Measurements from ENCODE around the gene TSC2.

Gene TSC2

DNA sequence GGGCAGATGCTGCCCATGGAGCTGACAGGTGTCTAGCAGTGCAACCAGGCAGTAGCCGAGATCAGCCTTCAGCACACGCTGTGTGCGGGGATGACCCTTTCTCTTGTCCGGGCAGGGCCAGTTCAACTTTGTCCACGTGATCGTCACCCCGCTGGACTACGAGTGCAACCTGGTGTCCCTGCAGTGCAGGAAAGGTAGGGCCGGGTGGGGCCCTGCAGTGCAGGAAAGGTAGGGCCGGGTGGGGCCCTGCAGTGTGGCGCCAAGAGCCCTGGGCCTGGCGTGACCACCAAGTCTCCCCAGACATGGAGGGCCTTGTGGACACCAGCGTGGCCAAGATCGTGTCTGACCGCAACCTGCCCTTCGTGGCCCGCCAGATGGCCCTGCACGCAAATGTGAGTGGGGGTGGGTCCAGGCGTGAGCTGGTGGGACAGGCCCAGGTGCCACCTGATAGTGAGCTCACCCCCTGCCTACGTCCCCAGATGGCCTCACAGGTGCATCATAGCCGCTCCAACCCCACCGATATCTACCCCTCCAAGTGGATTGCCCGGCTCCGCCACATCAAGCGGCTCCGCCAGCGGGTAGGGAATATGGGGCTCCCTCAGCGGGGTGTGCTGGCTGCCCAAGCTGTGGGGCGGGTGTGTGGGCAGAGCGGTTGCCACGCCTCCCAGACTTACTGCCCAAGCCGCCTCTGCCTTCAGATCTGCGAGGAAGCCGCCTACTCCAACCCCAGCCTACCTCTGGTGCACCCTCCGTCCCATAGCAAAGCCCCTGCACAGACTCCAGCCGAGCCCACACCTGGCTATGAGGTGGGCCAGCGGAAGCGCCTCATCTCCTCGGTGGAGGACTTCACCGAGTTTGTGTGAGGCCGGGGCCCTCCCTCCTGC lies 40.2 kb downstream of the TSC2 start:
- DNase-seq (ENCODE audit: low read depth): no peak
- TF ChIP-seq, protein P1, sequence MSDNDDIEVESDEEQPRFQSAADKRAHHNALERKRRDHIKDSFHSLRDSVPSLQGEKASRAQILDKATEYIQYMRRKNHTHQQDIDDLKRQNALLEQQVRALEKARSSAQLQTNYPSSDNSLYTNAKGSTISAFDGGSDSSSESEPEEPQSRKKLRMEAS (IDR thresholded peaks at IDR 0.05; ENCODE audit: low read depth, low read length): no peak
- TF ChIP-seq, protein P2, sequence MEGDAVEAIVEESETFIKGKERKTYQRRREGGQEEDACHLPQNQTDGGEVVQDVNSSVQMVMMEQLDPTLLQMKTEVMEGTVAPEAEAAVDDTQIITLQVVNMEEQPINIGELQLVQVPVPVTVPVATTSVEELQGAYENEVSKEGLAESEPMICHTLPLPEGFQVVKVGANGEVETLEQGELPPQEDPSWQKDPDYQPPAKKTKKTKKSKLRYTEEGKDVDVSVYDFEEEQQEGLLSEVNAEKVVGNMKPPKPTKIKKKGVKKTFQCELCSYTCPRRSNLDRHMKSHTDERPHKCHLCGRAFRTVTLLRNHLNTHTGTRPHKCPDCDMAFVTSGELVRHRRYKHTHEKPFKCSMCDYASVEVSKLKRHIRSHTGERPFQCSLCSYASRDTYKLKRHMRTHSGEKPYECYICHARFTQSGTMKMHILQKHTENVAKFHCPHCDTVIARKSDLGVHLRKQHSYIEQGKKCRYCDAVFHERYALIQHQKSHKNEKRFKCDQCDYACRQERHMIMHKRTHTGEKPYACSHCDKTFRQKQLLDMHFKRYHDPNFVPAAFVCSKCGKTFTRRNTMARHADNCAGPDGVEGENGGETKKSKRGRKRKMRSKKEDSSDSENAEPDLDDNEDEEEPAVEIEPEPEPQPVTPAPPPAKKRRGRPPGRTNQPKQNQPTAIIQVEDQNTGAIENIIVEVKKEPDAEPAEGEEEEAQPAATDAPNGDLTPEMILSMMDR (IDR thresholded peaks at IDR 0.05; ENCODE audit: low read depth, low read length): no peak
- no peak for TF ChIP-seq MYC (IDR thresholded peaks at IDR 0.05; ENCODE audit: low read depth, low read length)
- no peak overlapping the region for H3K4me3 ChIP-seq (ENCODE audit: low read depth, low read length)

DNA sequence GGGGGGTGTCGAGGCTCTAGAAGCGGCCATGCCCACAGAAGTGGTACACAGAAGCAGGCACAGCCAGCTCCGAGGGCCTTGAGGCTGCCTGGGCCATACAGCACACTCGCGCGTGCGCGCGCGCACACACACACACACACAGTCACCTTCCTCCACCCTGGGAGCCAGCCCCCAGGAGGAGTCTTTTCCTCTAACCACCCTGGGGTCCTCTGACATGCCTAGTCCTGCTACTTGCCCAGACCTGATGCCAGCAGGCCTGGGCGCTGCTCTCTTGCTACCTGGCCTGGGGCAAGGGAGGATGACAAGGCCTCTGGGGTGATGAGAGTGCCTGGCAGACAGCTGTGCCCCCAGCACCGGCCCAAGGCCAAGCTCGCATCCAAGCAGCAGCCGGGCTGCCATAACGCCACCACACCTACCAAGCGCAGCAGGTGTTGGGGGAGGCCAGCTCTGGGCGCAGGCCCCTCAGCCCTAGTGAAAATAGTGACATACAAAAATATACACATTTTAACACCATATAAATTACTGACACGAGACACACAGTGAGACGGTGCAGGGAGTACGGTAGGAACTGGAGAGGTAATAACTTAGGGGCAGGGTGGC lies 41.1 kb downstream of the TSC2 start:
- no peak for DNase-seq (ENCODE audit: low read depth)
- TF ChIP-seq, protein P2 (IDR thresholded peaks at IDR 0.05; ENCODE audit: low read depth, low read length): no peak
- TF ChIP-seq, protein P1 (IDR thresholded peaks at IDR 0.05; ENCODE audit: low read depth, low read length): no peak
- TF ChIP-seq POLR2A (IDR thresholded peaks at IDR 0.05; ENCODE audit: extremely low read depth, insufficient read length): no peak
- TF ChIP-seq MYC (IDR thresholded peaks at IDR 0.05; ENCODE audit: low read depth, low read length): no peak
- H3K4me3 ChIP-seq (ENCODE audit: low read depth, low read length): no peak overlapping the region

DNA sequence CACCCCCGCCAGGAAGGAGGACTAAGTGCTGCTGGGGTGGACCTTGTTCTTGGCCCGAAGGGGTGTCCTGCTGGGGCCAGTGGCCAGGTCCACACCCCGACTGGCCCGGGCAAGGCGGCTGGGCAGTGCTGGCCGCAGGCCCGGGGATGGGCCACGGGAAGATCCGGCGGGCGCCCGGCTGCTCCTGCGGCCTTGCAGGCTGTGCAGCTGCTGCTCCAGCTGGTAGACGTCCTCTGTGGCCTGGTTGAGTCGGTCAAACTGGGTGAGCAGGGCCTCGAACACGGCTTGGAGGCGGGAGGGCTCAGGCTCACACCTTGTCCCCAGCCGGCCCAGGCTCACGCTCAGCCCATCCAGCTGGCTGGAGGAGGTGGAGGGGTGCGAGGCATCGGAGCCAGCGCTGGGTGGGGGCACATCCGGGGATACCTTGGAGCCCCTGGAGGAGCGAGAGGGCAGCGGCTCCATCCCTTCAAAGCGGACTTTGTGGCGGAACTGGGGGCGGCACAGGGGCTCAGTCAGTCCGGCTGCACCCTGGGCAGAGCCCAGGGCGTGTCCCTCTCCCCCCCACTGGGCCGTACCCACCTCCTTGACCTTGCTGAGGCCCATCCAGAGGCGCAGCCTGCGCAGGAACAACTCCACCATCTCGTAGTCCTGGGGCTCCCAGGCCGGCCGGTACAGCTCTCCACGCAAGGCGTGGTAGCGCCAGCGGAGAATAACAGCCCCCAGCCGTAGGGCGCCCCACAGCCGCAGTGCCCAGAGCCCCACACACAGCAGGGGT lies 42.1 kb downstream of the TSC2 start:
- H3K4me3 ChIP-seq (ENCODE audit: low read depth, low read length): no peak overlapping the region
- DNase-seq (ENCODE audit: low read depth): no peak
- TF ChIP-seq POLR2A (IDR thresholded peaks at IDR 0.05; ENCODE audit: extremely low read depth, insufficient read length) (no peak), MYC (IDR thresholded peaks at IDR 0.05; ENCODE audit: low read depth, low read length) (no peak)
- TF ChIP-seq, protein P2 (IDR thresholded peaks at IDR 0.05; ENCODE audit: low read depth, low read length): no peak
- TF ChIP-seq, protein P1 (IDR thresholded peaks at IDR 0.05; ENCODE audit: low read depth, low read length): no peak

DNA sequence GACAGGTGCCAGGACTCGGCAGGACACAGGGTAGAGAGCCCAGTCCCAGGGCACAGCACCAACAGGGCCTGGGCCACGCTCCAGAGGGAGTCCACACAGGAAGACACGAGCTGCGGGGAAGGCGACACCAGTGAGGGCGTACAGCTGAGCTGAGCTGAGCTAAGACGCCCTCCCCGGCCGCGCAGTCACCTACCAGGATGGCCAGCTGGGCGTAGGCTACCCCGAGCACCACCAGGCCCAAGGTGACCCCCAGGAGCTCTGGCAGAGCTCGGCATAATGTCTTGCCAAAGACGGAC lies 42.6 kb downstream of the TSC2 start:
- DNase-seq (ENCODE audit: low read depth): no peak
- H3K4me3 ChIP-seq (ENCODE audit: low read depth, low read length): no peak overlapping the region
- TF ChIP-seq, protein P1 (IDR thresholded peaks at IDR 0.05; ENCODE audit: low read depth, low read length): no peak
- TF ChIP-seq, protein P2 (IDR thresholded peaks at IDR 0.05; ENCODE audit: low read depth, low read length): no peak
- TF ChIP-seq POLR2A (IDR thresholded peaks at IDR 0.05; ENCODE audit: extremely low read depth, insufficient read length) (no peak), MYC (IDR thresholded peaks at IDR 0.05; ENCODE audit: low read depth, low read length) (no peak)

DNA sequence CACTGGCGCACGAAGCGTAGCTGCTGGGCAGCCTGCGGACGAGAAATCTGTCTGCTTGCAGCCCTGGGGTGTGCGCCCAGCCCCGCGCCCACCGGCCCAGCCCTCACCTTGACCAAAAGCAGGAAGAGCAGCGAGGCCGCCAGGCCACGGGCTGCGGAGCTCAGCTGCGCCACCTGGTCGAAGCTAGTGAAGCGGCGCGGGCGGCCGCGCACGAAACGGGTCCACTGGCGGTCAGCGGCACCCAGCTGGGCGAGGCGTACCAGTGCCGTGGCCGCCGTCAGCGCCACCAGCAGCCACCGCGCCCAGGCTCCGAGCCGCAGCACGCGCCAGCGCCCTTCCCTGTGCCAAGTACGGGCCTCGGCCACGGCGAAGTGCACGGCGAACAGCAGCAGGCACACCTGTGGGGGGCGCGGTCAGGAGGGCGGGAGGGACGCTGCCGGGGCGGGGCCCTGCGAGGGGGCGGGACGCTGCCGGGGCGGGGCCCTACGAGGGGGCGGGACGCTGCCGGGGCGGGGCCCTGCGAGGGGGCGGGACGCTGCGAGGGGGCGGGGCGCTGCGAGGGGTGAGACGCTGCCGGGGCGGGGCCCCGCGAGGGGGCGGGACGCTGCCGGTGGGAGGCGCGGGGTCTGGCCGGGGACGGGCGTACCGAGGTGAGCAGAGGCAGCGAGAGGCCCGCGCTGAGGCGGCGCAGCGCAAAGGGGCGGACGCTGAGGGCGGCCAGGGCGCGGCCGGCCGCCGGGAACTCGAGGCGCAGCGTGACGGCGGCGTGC lies 43.2 kb downstream of the TSC2 start:
- TF ChIP-seq, protein P1 (IDR thresholded peaks at IDR 0.05; ENCODE audit: low read depth, low read length): no peak
- TF ChIP-seq, protein P2 (IDR thresholded peaks at IDR 0.05; ENCODE audit: low read depth, low read length): no peak
- no peak for TF ChIP-seq POLR2A (IDR thresholded peaks at IDR 0.05; ENCODE audit: extremely low read depth, insufficient read length)
- TF ChIP-seq MYC (IDR thresholded peaks at IDR 0.05; ENCODE audit: low read depth, low read length): no peak
- DNase-seq (ENCODE audit: low read depth): no peak
- no peak overlapping the region for H3K4me3 ChIP-seq (ENCODE audit: low read depth, low read length)
